Stimulated activated CD8-positive, alpha-beta memory T cell treated with anti-CD3 and anti-CD28 coated beads, Interleukin-4, amount 100 ng/mL, for 1 hour (primary cell): ENCODE results near the gene GSTM1.
"Not testable (repeated sequence)": the region's sequence is repeated elsewhere in the genome, so short reads cannot be mapped to it uniquely, and the experiment has no call there.

Experiments
- DNase-seq, 2 donors: peaks; one replicate each; pipeline ENCODE4 v3.0.0-alpha.2; 2020; ENCODE audit warnings: low read depth in 2 of 2, low spot score in 1 of 2

The GSTM1 gene

GRCh38 chr1:109659997-109660690 is 27.5 kb upstream of the GSTM1 start:
- no peak for DNase-seq

GRCh38 chr1:109660691-109661026 is 27.0 kb upstream of the GSTM1 start:
- DNase-seq = not testable (repeated sequence)

GRCh38 chr1:109661391-109661790 is 26.2 kb upstream of the GSTM1 start:
- DNase-seq = no peak

GRCh38 chr1:109664671-109665070 is 22.9 kb upstream of the GSTM1 start:
- DNase-seq = no peak

- DNase-seq = peak; percentile 34 to 39
Measured at GRCh38 chr1:109667452-109668122, 20.0 kb upstream of the GSTM1 start, which contains the start of gene GSTM2. GSTM2 (plus strand) TSS chr1:109668057; CDS start chr1:109668116, 59 bp downstream.

GRCh38 chr1:109668123-109668775 is 19.4 kb upstream of the GSTM1 start:
- no peak for DNase-seq

- no peak for DNase-seq
Measured at GRCh38 chr1:109669246-109669948, 18.2 kb upstream of the GSTM1 start.

- not testable (repeated sequence) for DNase-seq
Measured at GRCh38 chr1:109669949-109670302, 17.7 kb upstream of the GSTM1 start.

GRCh38 chr1:109671067-109671466 is 16.6 kb upstream of the GSTM1 start:
- DNase-seq = no peak

GRCh38 chr1:109673861-109674260 is 13.8 kb upstream of the GSTM1 start:
- DNase-seq = not testable (repeated sequence)

- not testable (repeated sequence) for DNase-seq
Measured at GRCh38 chr1:109676683-109677381, 10.8 kb upstream of the GSTM1 start.

GRCh38 chr1:109677459-109677858 is 10.2 kb upstream of the GSTM1 start:
- DNase-seq = no peak

GRCh38 chr1:109678637-109679036 is 9.0 kb upstream of the GSTM1 start:
- DNase-seq = not testable (repeated sequence)

GRCh38 chr1:109684777-109685176 is 2.8 kb upstream of the GSTM1 start:
- DNase-seq = not testable (repeated sequence)

- DNase-seq = not testable (repeated sequence)
Measured at GRCh38 chr1:109685399-109685798, 2.2 kb upstream of the GSTM1 start.

GRCh38 chr1:109685890-109686289 is 1.7 kb upstream of the GSTM1 start:
- DNase-seq = not testable (repeated sequence)

GRCh38 chr1:109687109-109687508 is 508 bp upstream of the GSTM1 start:
- not testable (repeated sequence) for DNase-seq

- no peak for DNase-seq
Measured at GRCh38 chr1:109689844-109690405, 2.3 kb downstream of the GSTM1 start.

GRCh38 chr1:109691759-109692158 is 4.1 kb downstream of the GSTM1 start:
- DNase-seq = no peak

- DNase-seq = not testable (repeated sequence)
Measured at GRCh38 chr1:109694400-109694799, 6.8 kb downstream of the GSTM1 start.

GRCh38 chr1:109695138-109695537 is 7.5 kb downstream of the GSTM1 start:
- not testable (repeated sequence) for DNase-seq
